ENCODE measurements around the gene FXYD1.

Gene FXYD1

GRCh38 chr19:35138305-35138892, at the start of gene FXYD1:
FXYD1 (plus strand) TSS chr19:35138824; CDS start chr19:35140080, 1,256 bp downstream.
- no peak for DNase-seq (ENCODE audit: low read depth)
- H3K4me3 ChIP-seq (ENCODE audit: control insufficient read depth, low read depth, low read length): no peak within 1 kb of the TSS
- TF ChIP-seq, protein P1, sequence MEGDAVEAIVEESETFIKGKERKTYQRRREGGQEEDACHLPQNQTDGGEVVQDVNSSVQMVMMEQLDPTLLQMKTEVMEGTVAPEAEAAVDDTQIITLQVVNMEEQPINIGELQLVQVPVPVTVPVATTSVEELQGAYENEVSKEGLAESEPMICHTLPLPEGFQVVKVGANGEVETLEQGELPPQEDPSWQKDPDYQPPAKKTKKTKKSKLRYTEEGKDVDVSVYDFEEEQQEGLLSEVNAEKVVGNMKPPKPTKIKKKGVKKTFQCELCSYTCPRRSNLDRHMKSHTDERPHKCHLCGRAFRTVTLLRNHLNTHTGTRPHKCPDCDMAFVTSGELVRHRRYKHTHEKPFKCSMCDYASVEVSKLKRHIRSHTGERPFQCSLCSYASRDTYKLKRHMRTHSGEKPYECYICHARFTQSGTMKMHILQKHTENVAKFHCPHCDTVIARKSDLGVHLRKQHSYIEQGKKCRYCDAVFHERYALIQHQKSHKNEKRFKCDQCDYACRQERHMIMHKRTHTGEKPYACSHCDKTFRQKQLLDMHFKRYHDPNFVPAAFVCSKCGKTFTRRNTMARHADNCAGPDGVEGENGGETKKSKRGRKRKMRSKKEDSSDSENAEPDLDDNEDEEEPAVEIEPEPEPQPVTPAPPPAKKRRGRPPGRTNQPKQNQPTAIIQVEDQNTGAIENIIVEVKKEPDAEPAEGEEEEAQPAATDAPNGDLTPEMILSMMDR (IDR thresholded peaks at IDR 0.05; ENCODE audit: control insufficient read depth, insufficient read depth, low read depth, low read length, missing control alignments): no peak

DNA sequence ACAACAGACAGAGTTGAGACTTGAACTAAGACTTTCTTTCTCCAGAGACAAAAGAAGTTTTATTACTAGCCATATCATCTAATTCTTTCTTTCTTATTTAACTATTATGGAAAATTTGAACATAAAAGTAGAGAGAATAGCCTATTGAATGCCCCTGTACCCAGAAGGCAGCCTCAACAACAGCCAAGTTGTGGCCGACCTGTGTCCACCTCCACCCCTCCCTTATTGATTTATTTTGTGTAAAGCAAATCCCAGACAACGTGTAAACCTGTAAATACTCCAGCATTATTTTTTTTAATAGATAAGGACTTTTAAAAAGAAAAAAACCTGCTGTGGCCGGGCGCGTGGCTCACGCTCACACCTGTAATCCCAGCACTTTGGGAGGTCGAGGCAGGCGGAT, 49.1 kb upstream of the FXYD1 start:
- no peak for DNase-seq (ENCODE audit: low read depth)
- TF ChIP-seq, protein P1 (IDR thresholded peaks at IDR 0.05; ENCODE audit: control insufficient read depth, insufficient read depth, low read depth, low read length, missing control alignments): no peak
- H3K4me3 ChIP-seq (ENCODE audit: control insufficient read depth, low read depth, low read length): no peak overlapping the region

DNA sequence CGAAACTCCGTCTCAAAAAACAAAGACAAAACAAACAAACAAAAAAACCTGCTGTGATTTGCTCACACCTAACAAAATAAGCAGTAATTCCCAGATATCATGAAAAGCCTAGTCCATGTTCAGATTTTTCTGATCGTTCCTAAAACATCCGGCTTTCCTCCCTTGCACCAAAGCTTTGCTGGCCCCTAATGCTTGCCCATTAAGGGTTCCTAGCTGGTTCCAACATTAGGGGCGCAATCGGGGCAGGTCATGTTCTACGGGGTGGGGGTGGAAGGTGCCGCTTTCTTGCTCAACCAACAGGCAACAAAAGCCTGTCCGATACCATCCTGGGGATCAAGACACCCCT, 48.5 kb upstream of the FXYD1 start:
- TF ChIP-seq, protein P1 (IDR thresholded peaks at IDR 0.05; ENCODE audit: control insufficient read depth, insufficient read depth, low read depth, low read length, missing control alignments): no peak
- DNase-seq (ENCODE audit: low read depth): no peak
- H3K4me3 ChIP-seq (ENCODE audit: control insufficient read depth, low read depth, low read length): no peak overlapping the region

DNA sequence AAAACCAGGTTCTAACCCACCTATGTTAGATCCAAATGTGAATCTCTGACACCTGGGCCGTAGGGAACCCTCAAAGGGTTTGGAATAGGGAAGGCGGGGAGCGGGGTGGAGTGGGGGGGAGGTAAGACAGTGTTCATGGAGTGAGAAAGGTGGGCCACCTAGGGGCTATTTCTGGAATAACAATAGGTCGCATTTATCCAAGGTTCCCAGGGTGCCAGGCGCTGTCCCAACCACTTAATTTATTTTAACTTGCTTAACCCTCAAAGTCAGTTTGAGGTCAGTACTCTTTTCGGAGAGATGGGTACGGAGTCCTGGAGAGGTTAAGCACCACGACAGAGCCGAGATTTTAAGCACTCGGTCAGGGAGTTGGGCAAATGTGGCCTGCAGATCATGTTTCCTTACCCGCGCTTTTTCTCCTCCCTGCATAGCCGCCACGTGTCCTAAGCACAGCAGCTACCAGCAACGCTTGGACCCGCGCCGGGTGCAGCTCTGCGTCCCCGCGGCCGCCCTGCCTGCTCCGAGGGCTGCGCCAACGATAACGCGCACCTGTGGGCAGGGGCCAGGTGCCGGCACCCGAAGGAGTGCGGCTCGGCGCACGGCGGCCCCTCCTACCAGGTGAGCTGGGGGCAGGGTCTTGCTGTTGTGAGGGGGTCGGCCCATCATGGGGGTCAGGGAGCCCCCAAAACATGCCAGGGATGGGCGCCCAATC, 48.0 kb upstream of the FXYD1 start:
- TF ChIP-seq, protein P1 (IDR thresholded peaks at IDR 0.05; ENCODE audit: control insufficient read depth, insufficient read depth, low read depth, low read length, missing control alignments): peak; percentile 69
- H3K4me3 ChIP-seq (ENCODE audit: control insufficient read depth, low read depth, low read length): no peak overlapping the region
- no peak for DNase-seq (ENCODE audit: low read depth)

DNA sequence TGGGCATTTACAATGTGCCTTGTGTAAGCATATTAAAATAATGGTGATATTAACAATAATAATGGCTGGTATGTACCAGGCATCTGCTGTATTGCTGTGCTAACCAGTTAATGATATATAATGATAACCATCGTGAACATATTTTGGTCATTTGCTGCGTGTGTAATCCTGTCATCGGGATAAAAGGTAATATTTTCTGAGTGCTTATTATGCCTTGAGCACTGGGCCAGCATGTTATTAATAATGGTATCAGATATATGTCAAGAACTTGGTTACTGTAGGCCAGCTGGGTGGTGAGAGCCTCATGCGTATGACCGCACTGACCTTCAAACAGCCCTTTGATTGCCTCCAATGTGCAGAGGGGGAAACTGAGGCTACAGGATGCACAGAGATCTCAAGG, 45.2 kb upstream of the FXYD1 start:
- TF ChIP-seq, protein P1 (IDR thresholded peaks at IDR 0.05; ENCODE audit: control insufficient read depth, insufficient read depth, low read depth, low read length, missing control alignments): no peak
- no peak overlapping the region for H3K4me3 ChIP-seq (ENCODE audit: control insufficient read depth, low read depth, low read length)
- DNase-seq (ENCODE audit: low read depth): no peak

DNA sequence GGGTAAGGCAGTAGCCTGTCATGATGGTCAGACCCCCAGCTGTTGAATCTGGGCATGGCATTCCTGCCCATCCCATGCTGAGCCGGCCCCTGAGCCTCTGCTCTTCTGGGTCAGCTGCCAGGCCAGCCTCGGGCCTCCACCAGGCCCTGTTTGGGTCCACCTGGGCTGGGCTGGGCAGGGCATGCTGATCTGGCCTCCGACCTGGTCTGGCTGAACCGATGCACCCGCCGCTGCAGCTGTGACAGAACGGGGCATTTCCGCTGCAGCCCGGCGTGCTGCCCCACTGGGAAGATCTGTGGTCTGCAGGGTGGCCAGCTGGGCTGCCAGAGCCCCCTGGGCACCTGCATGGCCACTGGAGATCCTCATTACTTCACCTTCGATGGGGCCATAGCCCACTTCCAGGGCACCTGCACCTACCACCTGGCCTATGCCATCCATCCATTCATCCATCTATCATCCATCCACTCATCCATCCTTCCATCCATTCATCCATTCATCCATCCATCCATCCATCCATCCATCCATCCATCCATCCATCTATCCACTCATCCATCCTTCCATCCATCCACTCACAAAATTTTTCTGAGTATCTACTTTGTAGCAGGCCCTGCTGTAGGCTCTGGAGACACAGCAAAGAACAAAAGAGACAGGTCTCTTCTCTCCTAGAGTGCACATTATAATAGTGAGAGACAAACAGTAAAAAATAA, 44.5 kb upstream of the FXYD1 start:
- no peak for DNase-seq (ENCODE audit: low read depth)
- TF ChIP-seq, protein P1 (IDR thresholded peaks at IDR 0.05; ENCODE audit: control insufficient read depth, insufficient read depth, low read depth, low read length, missing control alignments): no peak
- no peak overlapping the region for H3K4me3 ChIP-seq (ENCODE audit: control insufficient read depth, low read depth, low read length)

Data from AG09309 (cell line).